B cell (primary cell): ENCODE results near the gene TBX15. TPM values are rescaled to one million over a fixed set of nuclear protein-coding genes. Genes with fewer than 3 reads are reported as not detected.

Source experiments
- ATAC-seq: fragments of 200-7000 bp; cut with Tn5 transposase; one replicate; pipeline ENCODE4 v1.10.0; 2021; ENCODE audit warnings: low read depth, mild to moderate bottlenecking, moderate number of reproducible peaks, moderate library complexity
- CTCF ChIA-PET: fragments of 350-600 bp; sonication (Branson Sonifier 250); formaldehyde crosslinking; loops from one replicate; lab custom pipeline; 2021; ENCODE audit warnings: antibody characterized with exemption, inconsistent platforms; lab: Charles Lee
- POLR2A ChIA-PET: fragments of 350-600 bp; sonication (Branson Sonifier 250); formaldehyde crosslinking; loops from one replicate; lab custom pipeline; 2021; ENCODE audit warnings: antibody characterized with exemption; lab: Charles Lee
- DNase-seq: peaks from one replicate; pipeline ENCODE4 v3.0.0; 2013
- H2AFZ ChIP-seq: 2 replicates; pipeline ENCODE4 v1.6.1; 2012; ENCODE audit warnings: mild to moderate bottlenecking, low read depth, low read length; ENCODE audit not compliant: insufficient read depth, poor library complexity, severe bottlenecking
- H3K27ac ChIP-seq, 2 donors: 1 replicate in 1 of 2; 2 replicates in 1 of 2; pipeline ENCODE4 v1.5.1; 2012 to 2013; ENCODE audit warnings: low read length in 2 of 2, mild to moderate bottlenecking in 2 of 2, moderate library complexity in 1 of 2
- H3K27me3 ChIP-seq, 4 experiments: fragments of 200-600 bp in 1 of 4; sonication (generic) in 1 of 4; replicated peaks in 1 of 4; 1 replicate in 2 of 4; 2 replicates in 2 of 4; pipeline versions ENCODE4 v1.6.1 to v1.7.0; 2013 to 2016; ENCODE audit warnings: low read length in 3 of 4, mild to moderate bottlenecking in 2 of 4, mixed read lengths in 1 of 4, moderate library complexity in 1 of 4; ENCODE audit not compliant: insufficient read depth in 4 of 4, control insufficient read depth in 3 of 4; ENCODE audit errors: control extremely low read depth in 1 of 4
- H3K36me3 ChIP-seq, 2 experiments: replicated peaks in 1 of 2; 1 replicate in 1 of 2; 2 replicates in 1 of 2; pipeline versions ENCODE4 v1.6.1 to v1.7.1; 2013; ENCODE audit warnings: low read length in 1 of 2; ENCODE audit not compliant: insufficient read depth in 2 of 2, control insufficient read depth in 1 of 2; ENCODE audit errors: control extremely low read depth in 1 of 2, extremely low read depth in 1 of 2
- H3K4me1 ChIP-seq, 2 donors: fragments of 200-600 bp in 1 of 2; sonication (generic) in 1 of 2; 1 replicate in 1 of 2; 2 replicates in 1 of 2; pipeline versions ENCODE4 v1.5.1 to v1.6.1; 2013 to 2017; ENCODE audit warnings: low read length in 2 of 2; ENCODE audit not compliant: control insufficient read depth in 2 of 2, insufficient read depth in 2 of 2
- H3K4me2 ChIP-seq: replicated peaks from 2 replicates; pipeline ENCODE3; 2012; ENCODE audit warnings: mild to moderate bottlenecking, low read depth, low read length; ENCODE audit not compliant: poor library complexity, severe bottlenecking
- H3K4me3 ChIP-seq, 5 experiments: fragments of 200-600 bp in 1 of 5; sonication (generic) in 1 of 5; 1 replicate in 3 of 5; 2 replicates in 2 of 5; pipeline versions ENCODE4 v1.5.1 to v1.7.0; 2011 to 2016; ENCODE audit warnings: low read length in 4 of 5, mild to moderate bottlenecking in 4 of 5, low read depth in 2 of 5, control low read depth in 1 of 5, moderate library complexity in 1 of 5; ENCODE audit not compliant: insufficient read depth in 1 of 5; ENCODE audit errors: control extremely low read depth in 1 of 5, extremely low read depth in 1 of 5
- H3K79me2 ChIP-seq: fragments of 200-600 bp; sonication (generic); one replicate; pipeline ENCODE4 v1.6.0; 2016; ENCODE audit warnings: low read length; ENCODE audit not compliant: control insufficient read depth, insufficient read depth
- H3K9ac ChIP-seq: fragments of 200-600 bp; sonication (generic); 2 replicates; pipeline ENCODE4 v1.6.1; 2017; ENCODE audit warnings: mild to moderate bottlenecking, low read length, moderate library complexity
- H3K9me3 ChIP-seq, 3 donors: one replicate each; pipeline versions ENCODE4 v1.6.1 to v1.7.1; 2013; ENCODE audit warnings: low read length in 2 of 3; ENCODE audit not compliant: control insufficient read depth in 2 of 3, insufficient read depth in 1 of 3; ENCODE audit errors: control extremely low read depth in 1 of 3
- H4K20me1 ChIP-seq: 2 replicates; pipeline ENCODE4 v1.6.0; 2012; ENCODE audit warnings: mild to moderate bottlenecking, low read length; ENCODE audit not compliant: insufficient read depth, control insufficient read depth, poor library complexity, severe bottlenecking
- H3K27ac Mint-ChIP-seq: one replicate; pipeline ENCODE4 v1.8.0; 2021; ENCODE audit warnings: mixed read lengths
- H3K27me3 Mint-ChIP-seq: one replicate; pipeline ENCODE4 v1.8.0; 2021; ENCODE audit warnings: mixed read lengths
- H3K4me1 Mint-ChIP-seq: one replicate; pipeline ENCODE4 v1.8.0; 2021; ENCODE audit warnings: mixed read lengths
- H3K4me3 Mint-ChIP-seq: one replicate; pipeline ENCODE4 v1.8.0; 2021; ENCODE audit warnings: mixed read lengths
- H3K9me3 Mint-ChIP-seq: one replicate; pipeline ENCODE4 v1.8.0; 2022; ENCODE audit warnings: mixed read lengths; ENCODE audit not compliant: insufficient read depth
- CTCF ChIP-seq: fragments of 200-600 bp; IDR thresholded peaks from one replicate; pipeline ENCODE4 v1.8.0; 2022; ENCODE audit warnings: antibody characterized with exemption, mild to moderate bottlenecking
- EZH2 ChIP-seq: IDR thresholded peaks from 2 replicates; pipeline ENCODE4 v1.6.1; 2012; ENCODE audit warnings: borderline replicate concordance, low read depth, mild to moderate bottlenecking, moderate library complexity, low read length; ENCODE audit not compliant: insufficient read depth, poor library complexity, severe bottlenecking
- WGBS: methylation state at CpG from one replicate; pipeline ENCODE4 v1.1.5; 2013; ENCODE audit warnings: missing lambda C conversion rate; ENCODE audit not compliant: insufficient coverage; 5-methylcytosine and 5-hydroxymethylcytosine counted together
- intact Hi-C: fragments of 100-400 bp; cut with micrococcal nuclease; formaldehyde crosslinking; loops from one replicate; pipeline ENCODE4 v1.10.0; 2022
- polyA plus RNA-seq: library from polyadenylated mRNA; depleted of rRNA; stranded (reverse); fragments of >200 nt; gene quantifications from 2 replicates; pipeline ENCODE4 v1.2.3, GENCODE V29; 2012
- total RNA-seq, 2 donors: library from RNA; stranded (reverse); fragments of 120-200 nt in 1 of 2; gene quantifications; 1 replicate in 1 of 2; 2 replicates in 1 of 2; pipeline versions ENCODE4 v1.2.3 to v1.2.4, GENCODE V29; 2013 to 2022

TBX15 gene
- total and polyA plus RNA-seq, 2 donors (not counting 1 experiment from before 2014, with no cell fraction given) = 0.03 to 0.15 TPM

- Histone ChIP-seq H3K4me3 (no peak overlapping the region), H3K79me2 (no peaks in the 10 kb centered on the region), H3K9ac (no peak overlapping the region), H2AFZ (no peak overlapping the region), H3K27ac (no peak overlapping the region), H3K4me1 (peaks cover 22 to 25% of the 10 kb centered on the region in 2 donors), H3K9me3 (peaks cover 0 to 57% (median 3%) of the 10 kb centered on the region in 3 donors), H4K20me1 (no peaks in the 10 kb centered on the region), H3K36me3 (no peaks in the 10 kb centered on the region), H3K4me2 (no peak overlapping the region), H3K27me3 (peaks cover 3 to 92% (median 72%) of the 10 kb centered on the region in 4 experiments)
- CTCF ChIA-PET = no interaction called here
- POLR2A ChIA-PET = no interaction called here
- no peak for ATAC-seq
- peaks cover 74% of the 10 kb centered on the region for H3K27me3 Mint-ChIP-seq
- DNase-seq = no peak
- H3K27ac Mint-ChIP-seq = no peak overlapping the region
- intact Hi-C loops = no loop called here
- H3K4me1 Mint-ChIP-seq = peaks cover 26% of the 10 kb centered on the region
- no peak overlapping the region for H3K4me3 Mint-ChIP-seq
- no peak for TF ChIP-seq CTCF
- no peak for TF ChIP-seq EZH2
- 40% methylated on average over 2 of the region's 5 CpGs for WGBS
- H3K9me3 Mint-ChIP-seq = peaks cover 4% of the 10 kb centered on the region
These were observed 16.0 kb upstream of the TBX15 start for GRCh38 chr1:119004129-119004527.

DNA sequence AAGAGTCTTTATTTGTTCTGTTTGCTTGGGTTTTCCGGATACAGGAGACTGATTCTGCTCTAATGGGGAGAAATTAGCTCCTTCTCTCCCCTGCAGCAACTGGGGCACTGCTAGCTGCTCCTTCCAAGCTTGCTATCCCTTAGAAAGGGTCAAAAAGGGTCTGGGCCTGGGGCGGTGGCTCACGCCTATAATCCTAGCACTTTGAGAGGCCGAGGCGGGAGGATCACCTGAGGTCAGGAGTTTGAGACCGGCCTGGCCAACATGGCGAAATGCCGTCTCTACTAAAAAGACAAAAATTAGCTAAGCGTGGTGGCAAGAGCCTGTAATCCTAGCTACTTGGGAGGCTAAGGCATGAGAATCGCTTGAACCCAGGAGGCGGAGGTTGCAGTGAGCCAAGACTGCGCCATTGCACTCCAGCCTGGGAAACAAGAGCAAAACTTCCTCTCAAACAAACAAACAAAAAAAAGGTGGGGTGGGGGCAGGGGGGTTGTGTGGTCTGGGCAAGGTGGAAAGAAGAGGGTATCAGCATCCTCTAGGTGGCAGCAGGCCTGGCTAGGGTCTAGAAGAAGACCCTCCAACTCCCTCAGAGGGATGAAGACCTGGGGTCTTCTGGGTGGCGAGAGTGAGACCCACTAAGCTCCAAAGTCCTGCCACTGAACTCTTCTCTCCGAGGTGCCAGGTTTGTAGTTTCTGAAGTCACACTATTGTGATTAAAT is 15.4 kb upstream of the TBX15 start:
- WGBS = 54% methylated on average over 10 of the region's 14 CpGs
- H3K4me1 ChIP-seq = peaks cover 21% of the 10 kb centered on the region in 2 donors
- H4K20me1 ChIP-seq = no peaks in the 10 kb centered on the region
- intact Hi-C loops = no loop called here
- DNase-seq = no peak
- H3K27ac ChIP-seq = no peak overlapping the region
- CTCF ChIA-PET = no interaction called here
- no peaks in the 10 kb centered on the region for H3K79me2 ChIP-seq
- Mint-ChIP-seq H3K27me3 (peaks cover 74% of the 10 kb centered on the region), H3K9me3 (peaks cover 4% of the 10 kb centered on the region), H3K4me3 (no peak overlapping the region), H3K4me1 (peaks cover 21% of the 10 kb centered on the region), H3K27ac (no peak overlapping the region)
- H3K4me3 ChIP-seq = no peak overlapping the region
- H3K9me3 ChIP-seq = peaks cover 0 to 59% (median 3%) of the 10 kb centered on the region in 3 donors
- H2AFZ ChIP-seq = no peak overlapping the region
- H3K9ac ChIP-seq = no peak overlapping the region
- H3K4me2 ChIP-seq = no peak overlapping the region
- ATAC-seq = no peak
- TF ChIP-seq EZH2 = no peak
- TF ChIP-seq CTCF = no peak
- POLR2A ChIA-PET = no interaction called here
- peaks cover 3 to 92% (median 71%) of the 10 kb centered on the region in 4 experiments for H3K27me3 ChIP-seq
- H3K36me3 ChIP-seq = no peaks in the 10 kb centered on the region
